Stimulated activated CD8-positive, alpha-beta memory T cell treated with anti-CD3 and anti-CD28 coated beads, Interleukin-7, amount 100 ng/mL, for 4 hours (primary cell): Measurements from ENCODE around the gene ADAMTS14.
"Not testable (repeated sequence)": the region's sequence is repeated elsewhere in the genome, so short reads cannot be mapped to it uniquely, and the experiment has no call there.

ENCODE experiments used
- DNase-seq, 2 donors: peaks; one replicate each; pipeline ENCODE4 v3.0.0-alpha.2; 2020; ENCODE audit warnings: low read depth in 2 of 2

Gene ADAMTS14

DNA sequence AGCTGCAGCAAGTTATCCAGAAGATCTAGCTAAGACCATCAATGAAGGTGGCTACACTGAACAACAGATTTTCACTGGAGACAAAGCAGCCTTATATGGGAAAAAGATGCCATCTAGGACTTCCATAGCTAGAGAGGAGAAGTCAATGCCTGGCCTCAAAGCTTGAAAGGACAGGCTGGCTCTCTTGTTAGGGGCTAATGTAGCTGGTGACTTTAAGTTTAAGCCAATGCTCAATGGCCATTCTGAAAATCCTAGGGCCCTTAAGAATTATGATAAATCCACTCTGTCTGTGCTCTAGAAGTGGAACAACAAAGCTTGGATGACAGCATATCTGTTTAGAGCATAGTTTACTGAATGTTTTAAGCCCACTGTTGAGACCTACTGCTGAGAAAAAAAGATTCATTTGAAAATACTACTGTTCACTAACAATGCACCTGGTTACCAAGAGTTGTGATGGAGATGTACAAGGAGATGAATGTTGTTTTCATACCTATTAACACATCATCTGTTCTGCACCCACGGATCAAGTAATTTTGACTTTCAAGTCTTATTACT is 13.6 kb upstream of the ADAMTS14 start:
- no peak for DNase-seq

DNA sequence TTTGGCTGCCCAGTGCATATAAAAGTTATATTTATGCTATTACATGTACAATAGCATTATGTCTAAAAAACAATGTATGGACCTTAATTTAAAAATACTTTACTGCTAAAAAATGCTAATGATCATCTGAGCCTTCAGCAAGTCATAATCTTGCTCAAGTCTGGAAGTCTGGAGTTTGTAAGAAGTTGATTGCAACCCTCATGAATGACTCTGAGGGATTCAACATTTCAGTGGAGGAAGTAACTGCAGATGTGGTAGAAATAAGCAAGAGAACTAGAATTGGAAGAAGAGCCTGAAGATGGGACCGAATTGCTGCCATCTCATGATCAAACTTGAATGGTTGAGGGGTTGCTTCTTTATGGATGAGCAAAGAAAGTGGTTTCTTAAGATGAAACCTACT is 13.0 kb upstream of the ADAMTS14 start:
- no peak for DNase-seq

DNA sequence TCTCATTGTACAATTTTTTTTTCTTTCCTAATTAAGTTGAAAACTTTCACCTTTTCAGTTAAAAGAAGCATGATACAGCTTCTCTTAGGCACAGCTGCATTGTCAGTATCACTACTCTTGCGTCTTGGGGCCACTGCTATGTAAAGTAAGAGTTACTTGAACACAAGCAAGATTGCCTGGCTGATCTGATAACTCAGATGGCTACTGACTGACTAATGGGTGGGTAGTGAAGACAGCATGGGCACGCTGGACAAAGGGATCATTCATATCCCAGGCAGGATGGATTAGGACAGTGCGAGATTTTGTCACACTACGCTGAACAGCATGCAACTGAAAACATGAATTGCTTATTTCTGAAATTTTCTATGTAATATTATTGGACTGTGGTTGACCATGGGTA is 11.6 kb upstream of the ADAMTS14 start:
- DNase-seq, result no peak

DNA sequence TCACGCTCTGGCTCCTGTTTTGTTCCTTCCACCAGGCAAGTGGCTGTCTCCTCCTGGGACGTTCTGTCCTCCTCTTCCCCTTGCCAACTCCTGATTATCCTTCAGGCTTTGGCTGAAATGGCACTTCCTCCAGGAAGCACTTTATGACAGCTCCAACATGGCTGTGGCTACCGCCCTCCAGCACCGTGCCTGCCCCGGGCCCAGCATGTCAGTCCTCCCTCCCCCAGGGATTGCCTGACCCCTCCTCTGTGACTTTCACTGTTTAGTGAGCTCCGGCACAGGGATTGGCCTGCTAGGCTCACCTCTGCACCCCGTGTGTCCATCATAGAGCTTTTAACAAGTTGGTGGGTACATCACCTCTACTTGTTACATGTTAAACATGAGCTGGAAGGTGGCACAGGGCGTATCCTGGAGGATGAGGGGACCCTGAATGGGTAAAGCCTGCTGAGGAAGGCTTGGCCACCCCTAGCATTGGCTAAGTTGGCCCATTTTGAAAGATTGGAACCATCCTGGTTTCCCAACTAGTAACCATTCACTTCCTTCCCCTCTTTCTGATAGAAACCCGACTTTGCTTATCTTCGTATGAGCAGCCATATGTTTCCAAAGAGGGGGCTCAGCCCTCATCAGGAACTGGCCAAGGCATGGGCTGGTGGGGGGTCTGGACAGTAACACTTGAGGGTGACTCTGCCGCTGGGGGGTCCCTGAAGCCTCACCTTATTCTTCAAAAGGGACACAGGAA is 10.5 kb upstream of the ADAMTS14 start:
- DNase-seq, result no peak

DNA sequence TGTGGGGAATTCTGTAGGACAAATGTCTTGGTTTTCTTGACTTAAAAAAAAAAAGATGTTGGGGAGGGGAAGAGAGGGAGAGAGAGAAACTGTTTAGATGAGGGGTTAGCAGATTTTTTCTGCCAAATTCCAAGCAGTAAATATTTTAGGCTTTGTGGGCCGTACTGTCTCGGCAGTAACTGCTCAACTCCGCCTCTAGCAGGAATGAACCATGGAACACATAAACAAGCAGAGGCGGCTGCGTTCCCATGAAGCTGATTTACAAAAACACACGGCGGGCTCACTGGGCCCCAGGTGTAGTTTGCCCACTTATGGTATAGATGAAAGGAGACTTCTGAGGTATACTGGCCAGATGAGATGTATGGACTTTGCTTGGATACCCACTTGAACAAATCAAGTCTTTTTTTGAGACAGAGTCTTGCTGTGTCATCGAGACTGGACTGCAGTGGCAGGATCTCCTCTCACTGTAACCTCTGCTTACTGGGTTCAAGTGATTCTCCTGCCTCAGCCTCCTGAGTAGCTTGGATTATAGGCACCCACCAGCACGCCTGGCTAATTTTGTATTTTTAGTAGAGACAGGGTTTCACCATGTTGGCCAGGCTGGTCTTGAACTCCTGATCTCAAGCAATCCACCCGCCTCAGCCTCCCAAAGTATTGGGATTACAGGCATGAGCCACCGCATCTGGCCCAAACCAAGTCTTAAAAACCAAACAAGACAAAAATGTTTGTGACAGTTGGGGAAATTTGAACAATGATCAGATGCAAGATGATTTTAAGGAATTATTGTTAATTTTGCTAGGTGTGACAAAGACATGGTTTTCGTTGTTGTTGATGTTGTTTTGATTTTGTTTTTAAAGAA is 9.7 kb upstream of the ADAMTS14 start:
- no peak for DNase-seq

DNA sequence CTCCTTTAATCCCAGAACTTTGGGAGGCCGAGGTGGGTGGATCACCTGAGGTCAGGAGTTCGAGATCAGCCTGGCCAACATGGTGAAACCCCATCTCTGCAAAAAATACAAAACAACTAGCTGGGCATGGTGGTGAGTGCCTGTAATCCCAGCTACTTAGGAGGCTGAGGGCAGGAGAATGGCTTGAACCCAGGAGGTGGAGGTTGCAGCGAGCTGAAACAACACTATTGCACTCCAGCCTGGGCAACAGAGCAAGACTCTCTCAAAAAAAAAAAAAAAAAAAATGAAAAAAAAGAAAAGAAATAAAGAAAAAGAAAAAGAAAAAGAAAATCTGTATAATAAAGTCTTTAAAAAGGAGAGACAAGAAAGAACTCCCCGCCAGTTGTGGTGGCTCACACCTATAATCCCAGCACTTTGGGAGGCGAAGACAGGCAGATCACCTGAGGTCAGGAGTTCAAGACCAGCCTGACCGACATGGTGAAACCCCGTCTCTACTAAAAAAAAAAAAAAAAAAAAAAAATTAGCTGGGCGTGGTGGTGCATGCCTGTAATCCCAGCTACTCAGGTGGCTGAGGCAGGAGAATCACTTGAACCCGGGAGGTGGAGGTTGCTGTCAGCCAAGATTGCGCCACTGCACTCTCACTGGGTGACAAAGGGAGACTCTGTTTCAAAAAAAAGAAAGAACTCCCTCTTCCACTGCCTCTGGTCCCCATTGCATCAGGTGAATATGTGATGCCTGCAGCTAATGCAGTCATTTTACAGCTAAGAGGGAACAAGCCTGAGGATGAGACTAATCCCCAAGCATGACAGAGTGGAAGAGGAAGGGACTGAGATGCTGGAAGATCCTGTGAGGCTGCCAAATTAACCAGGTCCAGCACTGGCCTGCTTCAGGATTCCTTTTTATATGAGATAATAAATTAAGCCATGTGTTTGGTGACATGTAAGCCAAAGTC is 8.6 kb upstream of the ADAMTS14 start:
- not testable (repeated sequence) for DNase-seq

DNA sequence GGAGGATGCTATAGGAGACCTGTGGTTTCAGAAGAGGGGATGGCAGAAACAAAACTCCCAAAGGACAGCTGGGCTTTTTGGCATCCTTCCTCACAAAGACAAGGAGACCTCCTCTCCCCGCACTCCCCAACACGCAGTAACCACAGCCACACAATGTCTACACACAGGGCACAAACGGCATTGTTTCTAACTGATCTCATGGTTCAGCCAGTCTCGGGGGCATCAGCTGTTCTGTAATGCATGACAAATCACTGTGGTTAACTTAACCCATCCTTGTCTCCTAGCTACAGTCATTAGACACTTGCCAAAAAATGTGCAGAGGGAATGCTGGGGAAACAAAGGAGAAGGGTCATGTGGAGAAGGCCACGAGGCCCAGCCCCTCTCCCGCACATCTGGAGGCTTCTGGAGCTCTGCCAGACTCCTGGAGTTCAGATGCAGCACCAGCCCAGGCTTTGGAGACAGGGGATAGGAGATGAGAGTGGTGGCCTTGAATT is 7.6 kb upstream of the ADAMTS14 start:
- no peak for DNase-seq

DNA sequence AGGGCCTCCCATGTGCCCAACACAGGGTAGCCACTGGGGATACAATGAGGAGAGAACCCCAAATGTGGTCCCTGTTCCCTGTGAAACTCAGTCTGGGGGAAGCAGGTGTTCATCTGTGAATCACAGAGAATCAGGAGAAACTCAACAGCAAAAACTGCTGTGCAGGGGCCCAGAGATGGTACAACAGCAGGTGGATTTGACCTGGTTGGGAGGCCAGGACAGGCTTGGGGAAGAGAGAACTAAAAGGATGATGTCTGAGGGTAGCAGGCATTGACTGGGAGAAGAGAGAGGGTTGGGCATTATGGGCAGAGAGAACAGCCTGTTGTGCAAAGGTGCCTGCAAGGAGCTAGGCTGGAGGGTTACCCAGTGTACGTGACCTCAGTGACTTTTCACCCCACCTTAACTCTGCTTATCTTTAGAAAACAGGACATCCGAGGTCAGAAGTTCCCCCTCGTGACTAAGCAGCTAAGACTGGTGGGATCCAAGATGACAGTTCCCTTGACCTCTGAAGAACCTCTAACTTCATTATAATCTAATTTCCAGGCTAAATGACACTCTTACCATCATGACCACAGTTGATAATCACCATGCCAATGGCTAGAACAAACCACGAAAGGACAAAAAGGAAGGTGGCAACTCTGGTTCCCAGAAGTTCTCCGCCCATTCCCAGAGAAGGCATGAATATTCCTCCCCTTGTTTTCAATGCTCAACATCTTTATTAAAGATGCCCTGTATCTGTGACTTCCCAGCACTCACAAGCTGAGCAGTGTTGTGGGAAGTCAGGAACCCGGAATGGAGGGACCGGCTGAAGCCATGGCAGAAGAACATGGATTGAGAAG is 5.1 kb upstream of the ADAMTS14 start:
- no peak for DNase-seq

DNA sequence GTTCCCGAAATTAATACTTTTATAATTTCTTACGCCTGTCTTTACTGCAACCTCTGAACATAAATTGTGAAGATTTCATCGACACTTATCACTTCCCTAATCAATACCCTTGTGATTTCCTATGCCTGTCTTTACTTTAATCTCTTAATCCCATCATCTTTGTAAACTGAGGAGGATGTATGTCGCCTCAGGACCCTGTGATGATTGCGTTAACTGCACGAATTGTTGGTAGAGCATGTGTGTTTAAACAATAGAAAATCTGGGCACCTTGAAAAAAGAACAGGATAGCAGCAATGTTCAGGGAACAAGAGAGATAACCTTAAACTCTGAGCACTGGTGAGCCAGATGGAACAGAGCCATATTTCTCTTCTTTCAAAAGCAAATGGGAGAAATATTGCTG is 4.5 kb upstream of the ADAMTS14 start:
- not testable (repeated sequence) for DNase-seq

DNA sequence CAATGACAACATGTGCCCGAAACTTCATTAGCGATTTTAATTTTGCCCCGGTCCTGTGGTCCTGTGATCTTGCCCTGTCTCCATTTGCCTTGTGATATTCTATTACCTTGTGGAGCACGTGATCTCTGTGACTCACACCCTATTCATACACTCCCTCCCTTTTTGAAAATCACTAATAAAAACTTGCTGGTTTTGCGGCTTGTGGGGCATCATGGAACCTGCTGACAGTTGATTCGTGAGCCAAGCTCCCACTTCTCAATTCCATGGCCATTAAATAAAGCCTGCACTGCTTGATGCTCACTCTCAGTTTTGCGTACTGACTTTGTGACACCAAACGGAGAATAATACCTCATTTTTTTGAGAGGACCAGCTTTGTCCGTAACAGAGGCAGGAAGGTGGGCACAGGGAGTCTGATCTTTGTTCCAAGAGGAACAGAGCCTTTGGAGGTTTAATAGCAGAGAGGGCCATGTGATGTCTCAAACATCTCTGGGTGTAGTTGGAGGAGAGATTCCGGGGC is 3.8 kb upstream of the ADAMTS14 start:
- DNase-seq, result no peak

DNA sequence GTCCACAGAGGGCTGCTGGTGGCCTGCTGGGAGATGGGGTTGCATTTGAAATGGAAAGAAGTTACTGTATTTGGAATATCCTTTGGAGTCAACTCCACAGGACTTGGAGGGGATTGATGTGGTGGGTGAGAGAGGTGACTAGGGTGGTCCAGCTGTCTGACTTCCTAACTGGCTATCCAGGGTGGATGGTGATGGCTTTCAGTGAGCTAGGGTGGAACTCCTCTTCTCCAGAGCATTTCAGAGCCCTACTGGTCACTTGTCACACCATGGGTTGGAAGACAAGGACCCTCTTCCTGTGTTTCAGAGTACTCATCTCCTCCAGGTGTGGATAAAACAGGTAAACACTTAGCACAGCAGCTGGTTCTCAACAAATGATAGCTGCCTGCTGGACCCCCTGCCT is 3.3 kb upstream of the ADAMTS14 start:
- no peak for DNase-seq

DNA sequence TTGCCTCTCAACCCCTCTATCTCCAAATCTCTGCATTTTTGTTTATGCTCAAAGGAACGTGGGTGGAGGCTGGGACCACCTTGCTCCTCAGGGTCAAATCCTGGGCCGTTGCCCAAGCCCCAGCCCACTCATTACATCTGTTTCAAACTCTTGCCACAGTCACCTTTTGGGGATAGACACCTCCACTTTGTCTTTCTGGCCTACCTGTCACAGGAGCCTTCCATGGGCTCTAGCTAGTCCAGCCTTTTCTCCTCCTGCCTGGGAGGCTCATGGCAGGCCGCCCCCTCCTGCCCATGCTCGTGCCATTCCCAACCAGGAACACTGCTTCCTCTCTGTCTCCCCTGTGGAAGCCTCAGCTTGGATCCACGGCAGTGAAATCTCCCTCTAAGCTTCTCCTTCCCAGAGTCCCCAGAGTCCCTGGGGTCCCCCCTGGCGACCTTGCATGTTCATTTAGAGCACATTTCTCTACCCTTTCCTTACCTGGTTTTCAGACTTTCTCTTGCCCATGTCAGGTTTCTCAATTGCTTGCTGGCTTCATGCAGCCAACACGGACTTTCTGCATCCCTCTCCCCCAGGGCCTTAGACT is 2.5 kb upstream of the ADAMTS14 start:
- DNase-seq, result no peak

DNA sequence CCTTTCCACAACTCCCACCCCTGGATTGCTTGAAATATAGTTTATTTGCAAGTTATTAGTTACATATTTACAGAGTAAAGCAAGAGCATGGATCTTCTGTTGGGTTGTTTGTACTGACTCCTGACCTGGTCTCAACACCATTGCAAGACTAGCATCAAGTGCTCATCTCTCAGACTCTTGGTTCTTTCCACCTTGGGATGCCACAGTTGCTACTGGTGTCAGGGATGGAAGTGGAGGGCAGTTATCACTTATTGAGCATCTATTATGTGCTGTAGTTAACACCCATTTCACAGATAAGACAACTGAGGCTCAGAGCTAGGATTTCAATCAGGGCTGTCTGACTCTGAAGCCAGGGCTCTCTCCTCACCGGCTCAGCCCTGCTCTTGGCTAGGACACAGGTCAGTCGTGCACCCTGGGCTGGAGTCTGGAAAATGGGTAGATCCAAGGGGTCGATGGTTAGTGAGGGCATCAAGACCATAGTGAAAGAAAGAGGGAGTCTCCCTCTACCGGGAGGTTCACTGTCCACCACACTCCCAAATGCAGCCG is 614 bp upstream of the ADAMTS14 start:
- DNase-seq, result no peak

DNA sequence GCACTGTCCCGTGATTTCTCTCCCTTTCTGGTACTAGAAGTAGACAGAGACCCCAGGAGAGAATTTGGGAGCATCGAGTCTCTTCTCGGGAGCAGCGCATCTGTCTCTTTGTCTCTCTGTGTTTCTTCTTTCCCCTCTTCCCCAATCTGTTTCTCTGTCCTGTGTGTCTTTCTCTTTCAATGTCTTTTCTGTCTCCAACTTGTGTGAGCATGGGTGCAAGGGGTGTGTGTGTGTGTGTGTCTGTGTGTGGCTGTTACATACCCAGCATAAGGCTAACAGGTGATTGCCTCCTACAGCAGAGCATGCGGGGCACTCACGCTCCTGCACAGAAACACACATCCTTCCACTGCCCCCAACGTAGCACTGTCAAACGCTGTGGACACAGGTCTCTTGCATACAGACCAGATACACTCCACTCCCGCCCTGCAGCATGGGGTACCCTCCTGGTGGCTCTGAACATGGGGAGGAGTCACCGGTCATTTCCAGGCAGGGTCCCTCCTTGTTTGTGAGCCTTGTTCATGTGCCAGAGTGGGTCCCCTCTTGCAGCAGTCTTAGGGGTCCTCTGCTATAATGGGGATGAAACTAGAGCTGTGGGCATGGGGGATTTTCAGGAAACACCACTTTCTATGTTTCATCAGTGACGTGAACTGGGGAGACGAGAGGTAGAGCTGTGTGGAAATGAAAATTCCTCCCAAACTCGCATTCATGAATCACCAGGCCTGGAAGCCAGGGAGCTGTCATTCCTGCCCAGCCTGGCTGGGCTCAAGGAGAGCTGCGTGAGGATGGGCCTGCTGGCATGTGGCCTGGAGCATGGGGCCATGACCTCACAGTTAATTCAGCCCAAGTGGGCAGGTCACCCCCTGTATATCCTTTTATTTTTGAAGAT is 980 bp downstream of the ADAMTS14 start:
- DNase-seq, result no peak

DNA sequence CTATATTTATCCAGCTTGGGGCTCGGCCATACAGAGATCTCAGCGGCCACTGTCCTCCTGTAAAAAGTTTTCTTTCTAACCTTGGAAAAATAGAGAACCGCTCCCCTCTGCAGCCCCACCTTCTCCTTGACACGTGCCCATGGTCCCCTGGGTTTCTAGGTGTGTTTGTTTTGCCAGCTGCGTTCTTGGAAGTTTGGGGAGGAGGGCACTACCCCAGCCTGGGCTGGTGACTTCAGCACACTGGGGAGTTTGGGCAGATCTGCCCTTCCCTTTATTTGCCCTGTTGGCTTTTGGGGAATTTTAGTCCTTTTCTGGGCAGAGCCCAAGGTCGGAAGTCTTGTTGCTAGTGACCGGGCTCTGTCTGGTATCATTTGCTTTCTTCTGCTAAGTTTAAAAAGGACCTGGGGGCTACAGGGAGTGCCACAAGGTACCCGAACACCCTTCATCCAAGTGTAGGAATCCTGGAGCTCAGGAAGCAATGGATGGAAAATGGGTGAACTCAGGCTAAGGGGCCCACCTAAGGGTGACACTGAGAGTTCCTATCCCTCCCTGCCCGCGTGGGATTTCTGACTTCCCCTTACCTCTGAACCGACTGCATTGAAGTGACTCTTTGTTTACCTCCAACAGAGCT is 1.7 kb downstream of the ADAMTS14 start:
- DNase-seq, result no peak

DNA sequence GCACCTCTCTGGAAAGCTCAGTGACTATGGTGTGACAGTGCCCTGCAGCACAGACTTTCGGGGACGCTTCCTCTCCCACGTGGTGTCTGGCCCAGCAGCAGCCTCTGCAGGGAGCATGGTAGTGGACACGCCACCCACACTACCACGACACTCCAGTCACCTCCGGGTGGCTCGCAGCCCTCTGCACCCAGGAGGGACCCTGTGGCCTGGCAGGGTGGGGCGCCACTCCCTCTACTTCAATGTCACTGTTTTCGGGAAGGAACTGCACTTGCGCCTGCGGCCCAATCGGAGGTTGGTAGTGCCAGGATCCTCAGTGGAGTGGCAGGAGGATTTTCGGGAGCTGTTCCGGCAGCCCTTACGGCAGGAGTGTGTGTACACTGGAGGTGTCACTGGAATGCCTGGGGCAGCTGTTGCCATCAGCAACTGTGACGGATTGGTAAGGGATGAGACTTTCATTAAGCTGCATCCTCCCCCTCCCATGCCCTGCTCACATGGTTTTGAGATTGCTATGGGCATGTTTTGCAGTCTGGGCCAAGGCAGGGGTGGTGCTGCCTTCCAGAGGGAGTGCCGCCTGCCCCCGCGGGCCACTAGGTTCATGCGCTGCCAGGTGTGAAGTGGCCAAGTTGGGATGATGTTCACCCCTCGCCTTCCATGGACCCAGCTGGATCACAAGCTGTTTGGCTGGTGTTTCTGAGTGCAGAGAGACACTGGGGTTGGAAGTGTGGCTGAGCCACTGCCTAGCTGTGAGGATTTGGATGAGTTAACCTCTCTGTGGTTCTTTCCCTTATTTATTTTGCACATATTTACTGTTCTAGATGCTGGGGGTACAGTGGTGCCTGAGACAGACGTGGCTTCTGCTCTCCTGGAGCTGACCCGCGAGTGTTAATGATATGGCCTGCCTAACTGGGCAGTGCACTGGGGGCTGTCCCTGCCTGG is 2.5 kb downstream of the ADAMTS14 start:
- no peak for DNase-seq

DNA sequence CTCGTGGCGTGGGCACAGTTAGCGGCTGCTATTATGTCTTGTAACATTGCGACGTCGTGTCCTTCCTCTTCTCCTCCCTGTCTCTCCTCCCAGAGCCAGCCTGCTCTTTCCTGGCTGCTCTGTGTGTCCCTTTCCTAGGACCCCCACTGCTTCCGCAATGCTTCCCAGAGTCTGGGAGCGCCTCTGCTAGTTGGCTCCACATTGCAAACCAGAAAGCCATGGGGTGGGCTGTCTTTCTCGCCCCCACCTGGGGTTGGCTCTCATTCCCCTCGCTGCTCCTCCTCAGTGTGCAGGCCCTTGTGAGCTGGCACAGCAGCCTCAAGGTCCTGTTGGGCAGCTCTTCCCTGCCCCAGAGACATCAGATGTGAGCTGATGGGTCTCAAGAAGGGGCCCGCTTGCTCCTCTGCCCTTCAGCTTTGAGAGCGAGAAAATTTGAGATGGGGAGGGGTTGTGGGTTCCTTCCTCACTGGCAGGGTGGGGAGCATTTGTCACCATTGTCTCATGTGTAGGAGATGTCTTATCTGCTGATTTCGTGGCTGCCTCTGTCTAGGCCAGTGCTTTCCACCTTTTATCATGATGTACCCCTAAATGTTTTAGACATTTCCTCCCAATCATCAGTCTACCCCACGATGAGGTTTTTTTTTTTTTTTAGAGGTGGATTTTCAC is 3.3 kb downstream of the ADAMTS14 start:
- DNase-seq, result no peak
